HEK293 (cell line): ENCODE measurements around the gene PRKCE.

Experiments
- CTCF ChIA-PET: fragments of 350-600 bp; formaldehyde crosslinking; extraction: SDS; loops from one replicate; lab custom pipeline; 2021; ENCODE audit warnings: antibody characterized with exemption; lab: Yijun Ruan, JAX
- POLR2A ChIA-PET: fragments of 300-600 bp; formaldehyde crosslinking; extraction: SDS; loops from one replicate; lab custom pipeline; 2020; ENCODE audit warnings: antibody characterized with exemption, inconsistent platforms; lab: Yijun Ruan, JAX
- H3K27ac ChIP-seq: fragments of 200-500 bp; sonication (Bioruptor generic); 2 replicates; pipeline ENCODE4 v1.5.1; 2014; ENCODE audit warnings: low read depth, low read length, control low read depth, inconsistent platforms; ENCODE audit errors: extremely low read depth
- H3K36me3 ChIP-seq, 2 experiments: fragments of 200-500 bp in 1 of 2; sonication (Bioruptor generic) in 1 of 2; 1 replicate in 1 of 2; 2 replicates in 1 of 2; pipeline ENCODE4 v1.5.1; 2014 to 2017; ENCODE audit warnings: inconsistent platforms in 2 of 2, low read length in 2 of 2; ENCODE audit not compliant: control insufficient read depth in 2 of 2, insufficient read depth in 1 of 2
- H3K4me1 ChIP-seq: fragments of 200-500 bp; sonication (Bioruptor generic); 2 replicates; pipeline ENCODE4 v1.5.1; 2014; ENCODE audit warnings: mild to moderate bottlenecking, low read length, inconsistent platforms; ENCODE audit not compliant: control insufficient read depth, insufficient read depth
- H3K4me3 ChIP-seq: 2 replicates; pipeline ENCODE4 v1.5.1; 2011; ENCODE audit warnings: low read depth, mild to moderate bottlenecking, control low read depth, low read length, moderate library complexity
- H3K9me3 ChIP-seq: fragments of 200-500 bp; sonication (Bioruptor generic); 2 replicates; pipeline ENCODE4 v1.5.1; 2014; ENCODE audit warnings: low read depth, low read length, inconsistent platforms; ENCODE audit not compliant: control insufficient read depth, insufficient read depth
- CTCF ChIP-seq: fragments of 450-650 bp; formaldehyde crosslinking; IDR thresholded peaks from 2 replicates; pipeline ENCODE4 v1.5.1; 2016; ENCODE audit warnings: missing biosample characterization, missing genetic modification characterization
- FEZF1 ChIP-seq: fragments of 450-650 bp; formaldehyde crosslinking; IDR thresholded peaks from 2 replicates; pipeline ENCODE4 v1.5.1; 2016; ENCODE audit warnings: missing biosample characterization, missing genetic modification characterization
- KLF1 ChIP-seq: fragments of 450-650 bp; formaldehyde crosslinking; IDR thresholded peaks from 2 replicates; pipeline ENCODE4 v1.5.1; 2016; ENCODE audit warnings: missing biosample characterization, missing genetic modification characterization
- KLF17 ChIP-seq: fragments of 450-650 bp; formaldehyde crosslinking; IDR thresholded peaks from 2 replicates; pipeline ENCODE4 v1.5.1; 2016; ENCODE audit warnings: missing biosample characterization, missing genetic modification characterization
- SCRT1 ChIP-seq: fragments of 450-650 bp; formaldehyde crosslinking; IDR thresholded peaks from 2 replicates; pipeline ENCODE4 v1.5.1; 2016; ENCODE audit warnings: missing biosample characterization, missing genetic modification characterization, borderline replicate concordance
- ZBTB1 ChIP-seq: fragments of 450-650 bp; formaldehyde crosslinking; IDR thresholded peaks from 2 replicates; pipeline ENCODE4 v1.5.1; 2016; ENCODE audit warnings: missing biosample characterization, missing genetic modification characterization
- ZBTB48 ChIP-seq: fragments of 450-650 bp; formaldehyde crosslinking; IDR thresholded peaks from 2 replicates; pipeline ENCODE4 v1.5.1; 2016; ENCODE audit warnings: missing biosample characterization, missing genetic modification characterization
- ZNF146 ChIP-seq: fragments of 450-650 bp; formaldehyde crosslinking; IDR thresholded peaks from 2 replicates; pipeline ENCODE4 v1.5.1; 2016; ENCODE audit warnings: missing biosample characterization, missing genetic modification characterization
- ZNF239 ChIP-seq: fragments of 450-650 bp; formaldehyde crosslinking; IDR thresholded peaks from 2 replicates; pipeline ENCODE4 v1.5.1; 2016; ENCODE audit warnings: missing biosample characterization, missing genetic modification characterization
- ZNF248 ChIP-seq: fragments of 450-650 bp; formaldehyde crosslinking; IDR thresholded peaks from 2 replicates; pipeline ENCODE4 v1.5.1; 2017; ENCODE audit warnings: missing biosample characterization, missing genetic modification characterization
- ZNF404 ChIP-seq: fragments of 450-650 bp; formaldehyde crosslinking; IDR thresholded peaks from 2 replicates; pipeline ENCODE4 v1.5.1; 2017; ENCODE audit warnings: missing biosample characterization, missing genetic modification characterization
- ZNF473 ChIP-seq: fragments of 450-650 bp; formaldehyde crosslinking; IDR thresholded peaks from 2 replicates; pipeline ENCODE4 v1.5.1; 2017; ENCODE audit warnings: missing biosample characterization, missing genetic modification characterization
- ZNF48 ChIP-seq: fragments of 450-650 bp; formaldehyde crosslinking; IDR thresholded peaks from 2 replicates; pipeline ENCODE4 v1.5.1; 2016; ENCODE audit warnings: missing biosample characterization, missing genetic modification characterization
- ZNF514 ChIP-seq: fragments of 450-650 bp; formaldehyde crosslinking; IDR thresholded peaks from 2 replicates; pipeline ENCODE4 v1.5.1; 2016; ENCODE audit warnings: missing biosample characterization, missing genetic modification characterization
- ZNF530 ChIP-seq: fragments of 450-650 bp; formaldehyde crosslinking; IDR thresholded peaks from 2 replicates; pipeline ENCODE4 v1.5.1; 2016; ENCODE audit warnings: low read depth, missing biosample characterization, missing genetic modification characterization
- ZNF596 ChIP-seq: fragments of 450-650 bp; IDR thresholded peaks from 2 replicates; pipeline ENCODE4 v1.5.0; 2018; ENCODE audit warnings: missing biosample characterization, mild to moderate bottlenecking, missing genetic modification characterization, moderate library complexity
- ZNF600 ChIP-seq: fragments of 450-650 bp; formaldehyde crosslinking; IDR thresholded peaks from 2 replicates; pipeline ENCODE4 v1.5.1; 2016; ENCODE audit warnings: missing biosample characterization, missing genetic modification characterization
- ZNF624 ChIP-seq: fragments of 450-650 bp; formaldehyde crosslinking; IDR thresholded peaks from 2 replicates; pipeline ENCODE4 v1.5.1; 2017; ENCODE audit warnings: missing biosample characterization, missing genetic modification characterization

The PRKCE gene

GRCh38 chr2:45711224-45711623, 59.7 kb downstream of the PRKCE start:
- TF ChIP-seq ZNF596 (tag by site-specific recombination), result no peak
- TF ChIP-seq ZNF530, result no peak
- no peak for TF ChIP-seq ZNF146
- TF ChIP-seq ZNF514 (tag by site-specific recombination), result no peak
- POLR2A ChIA-PET, result no interaction called here
- H3K27ac ChIP-seq, result no peak overlapping the region
- no peaks in the 10 kb centered on the region for H3K36me3 ChIP-seq
- no peaks in the 10 kb centered on the region for H3K9me3 ChIP-seq
- CTCF ChIA-PET, result interaction anchor here (0.6 to 1.5 kb wide), 2 partner anchors 8 to 25 kb away, joined by 3 read pairs; no protein-coding TSS in a partner anchor
- no peaks in the 10 kb centered on the region for H3K4me1 ChIP-seq
- no peak overlapping the region for H3K4me3 ChIP-seq

- H3K4me3 ChIP-seq, result no peak overlapping the region
- no peaks in the 10 kb centered on the region for H3K4me1 ChIP-seq
- ChIA-PET POLR2A (no interaction called here), CTCF (interaction anchor here (0.9 to 1.5 kb wide), 2 partner anchors 9 to 23 kb away, joined by 3 read pairs; no protein-coding TSS in a partner anchor)
- H3K36me3 ChIP-seq, result no peaks in the 10 kb centered on the region
- no peak for TF ChIP-seq ZNF624 (tag by site-specific recombination)
- peak; percentile 19; the same call in 1 of the 2 replicates for TF ChIP-seq CTCF (tag by site-specific recombination)
- H3K9me3 ChIP-seq, result no peaks in the 10 kb centered on the region
- no peak overlapping the region for H3K27ac ChIP-seq
Observed at GRCh38 chr2:45712570-45712969, 61.1 kb downstream of the PRKCE start.

- POLR2A ChIA-PET, result no interaction called here
- no peak overlapping the region for H3K27ac ChIP-seq
Observed at GRCh38 chr2:45713136-45713535, 61.7 kb downstream of the PRKCE start.

GRCh38 chr2:45713591-45713990, 62.1 kb downstream of the PRKCE start:
- Histone ChIP-seq H3K36me3 (no peaks in the 10 kb centered on the region), H3K9me3 (no peaks in the 10 kb centered on the region), H3K4me1 (no peaks in the 10 kb centered on the region), H3K4me3 (no peak overlapping the region), H3K27ac (no peak overlapping the region)
- POLR2A ChIA-PET, result no interaction called here
- TF ChIP-seq ZNF239 (no peak), ZNF473 (no peak)
- CTCF ChIA-PET, result no interaction called here

More at GRCh38 chr2:45713136-45713535, 61.7 kb downstream of the PRKCE start:
- H3K4me3 ChIP-seq, result no peak overlapping the region
- no peaks in the 10 kb centered on the region for H3K9me3 ChIP-seq
- CTCF ChIA-PET, result no interaction called here
- TF ChIP-seq KLF1 (no peak), FEZF1 (tag by site-specific recombination) (no peak), ZNF404 (tag by site-specific recombination) (no peak), ZBTB1 (tag by site-specific recombination) (no peak), SCRT1 (tag by site-specific recombination) (no peak), ZNF48 (tag by site-specific recombination) (no peak), ZNF600 (no peak), ZBTB48 (tag by site-specific recombination) (no peak), KLF17 (tag by site-specific recombination) (no peak), ZNF248 (tag by site-specific recombination) (no peak)
- H3K36me3 ChIP-seq, result no peaks in the 10 kb centered on the region
- H3K4me1 ChIP-seq, result no peaks in the 10 kb centered on the region
